PFSK-1 (cell line): ENCODE measurements around the gene HOXC12.

ENCODE experiments used
- POLR2AphosphoS5 ChIP-seq: IDR thresholded peaks from 2 replicates; pipeline ENCODE4 v1.6.1; 2012; ENCODE audit warnings: low read depth, mild to moderate bottlenecking, control low read depth, low read length, moderate library complexity
- SIN3A ChIP-seq: IDR thresholded peaks from 2 replicates; pipeline ENCODE4 v1.6.1; 2012; ENCODE audit warnings: mild to moderate bottlenecking, low read length, moderate library complexity, borderline replicate concordance; ENCODE audit not compliant: insufficient read depth
- TAF1 ChIP-seq: IDR thresholded peaks from 2 replicates; pipeline ENCODE4 v1.6.1; 2012; ENCODE audit warnings: low read length, control low read depth, borderline replicate concordance; ENCODE audit not compliant: insufficient read depth

DNA sequence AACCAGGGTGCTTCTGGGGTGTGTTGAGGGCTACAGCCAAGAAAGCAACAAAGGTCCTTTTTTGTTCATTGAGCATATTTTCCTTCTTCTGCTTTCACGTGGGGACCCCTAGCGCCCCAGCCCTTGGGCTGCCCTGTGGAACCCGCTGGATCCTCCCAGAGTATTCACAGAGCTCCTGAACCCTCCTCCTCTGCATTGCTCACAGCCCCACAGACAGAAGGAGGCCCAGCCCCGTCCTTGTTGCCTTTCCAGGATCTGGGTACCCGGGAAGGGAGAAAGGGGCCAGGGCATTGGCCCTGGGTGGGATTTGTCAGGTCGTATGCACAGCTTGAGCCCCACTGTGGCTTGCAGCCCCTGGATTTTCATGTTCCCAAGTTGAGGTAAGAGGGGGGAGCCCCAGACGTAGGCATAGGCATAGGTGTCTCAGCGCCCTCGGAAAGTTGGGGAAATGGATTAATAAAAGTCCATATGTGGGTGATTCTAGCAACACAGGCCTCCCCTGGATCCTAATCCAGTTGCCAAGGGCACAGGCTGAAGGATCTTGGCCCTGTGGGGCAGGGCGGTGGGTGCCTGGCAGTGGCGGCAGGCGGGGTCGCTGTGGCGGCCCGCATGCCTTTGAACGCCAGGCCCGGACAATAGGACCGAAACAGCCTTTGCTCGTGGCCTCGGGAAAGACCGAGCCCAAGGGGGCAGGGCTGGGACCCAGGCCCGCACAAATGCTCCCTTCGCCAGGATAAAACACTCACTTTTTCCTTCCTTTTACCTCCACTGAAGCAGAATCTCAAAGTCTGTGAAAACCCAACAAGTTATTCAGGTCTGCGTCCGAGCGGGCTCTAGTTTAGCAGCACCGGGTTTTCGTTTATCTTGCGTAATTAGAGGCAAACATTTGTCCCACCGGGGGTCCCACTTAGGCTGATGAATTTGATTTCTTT lies 27.2 kb downstream of the HOXC12 start:
- TF ChIP-seq SIN3A (no peak), TAF1 (no peak), POLR2AphosphoS5 (no peak)
